HEK293T (cell line): ENCODE measurements around the gene C14orf119.

Experiments used
- CTCF ChIA-PET: fragments of 350-600 bp; formaldehyde crosslinking; extraction: SDS; loops from one replicate; lab custom pipeline; 2021; ENCODE audit warnings: antibody characterized with exemption, inconsistent platforms; lab: Yijun Ruan, JAX
- POLR2A ChIA-PET: fragments of 350-600 bp; formaldehyde crosslinking; extraction: SDS; loops from one replicate; lab custom pipeline; 2020; ENCODE audit warnings: antibody characterized with exemption, inconsistent platforms; lab: Yijun Ruan, JAX
- DNase-seq: peaks from one replicate; pipeline ENCODE4 v3.0.0; 2012; ENCODE audit warnings: mixed read lengths; ENCODE audit errors: extremely low spot score
- ARNT ChIP-seq: fragments of 450-650 bp; IDR thresholded peaks from 2 replicates; pipeline ENCODE4 v1.6.1; 2017; ENCODE audit warnings: mild to moderate bottlenecking
- BHLHE40 ChIP-seq: fragments of 450-650 bp; IDR thresholded peaks from 2 replicates; pipeline ENCODE4 v1.6.1; 2016; ENCODE audit warnings: mild to moderate bottlenecking, moderate library complexity, borderline replicate concordance
- CTBP1 ChIP-seq: fragments of 450-650 bp; IDR thresholded peaks from 2 replicates; pipeline ENCODE4 v1.6.1; 2016; ENCODE audit warnings: borderline replicate concordance
- ELF4 ChIP-seq: fragments of 450-650 bp; IDR thresholded peaks from 2 replicates; pipeline ENCODE4 v1.6.1; 2017; ENCODE audit warnings: antibody characterized with exemption
- FOXA1 ChIP-seq: fragments of 450-650 bp; IDR thresholded peaks from 2 replicates; pipeline ENCODE4 v1.6.1; 2016; ENCODE audit warnings: mild to moderate bottlenecking
- FOXK2 ChIP-seq: fragments of 450-650 bp; IDR thresholded peaks from 2 replicates; pipeline ENCODE4 v1.6.1; 2016; ENCODE audit warnings: mild to moderate bottlenecking
- FOXM1 ChIP-seq: fragments of 450-650 bp; IDR thresholded peaks from 2 replicates; pipeline ENCODE4 v1.6.1; 2017; ENCODE audit warnings: mild to moderate bottlenecking, borderline replicate concordance
- HDGF ChIP-seq: fragments of 450-650 bp; IDR thresholded peaks from 2 replicates; pipeline ENCODE4 v1.6.1; 2017; ENCODE audit warnings: antibody characterized with exemption, borderline replicate concordance
- L3MBTL2 ChIP-seq: fragments of 450-650 bp; conservative IDR thresholded peaks from 2 replicates; pipeline ENCODE4 v1.6.1; 2016; ENCODE audit warnings: mild to moderate bottlenecking
- LEF1 ChIP-seq: fragments of 450-650 bp; IDR thresholded peaks from 2 replicates; pipeline ENCODE4 v1.6.1; 2017; ENCODE audit warnings: mild to moderate bottlenecking, borderline replicate concordance
- NFRKB ChIP-seq: fragments of 450-650 bp; IDR thresholded peaks from 2 replicates; pipeline ENCODE4 v1.6.1; 2016; ENCODE audit warnings: mild to moderate bottlenecking, moderate library complexity
- SP1 ChIP-seq: fragments of 450-650 bp; IDR thresholded peaks from 2 replicates; pipeline ENCODE4 v1.6.1; 2017
- SUZ12 ChIP-seq: fragments of 450-650 bp; IDR thresholded peaks from 2 replicates; pipeline ENCODE4 v1.6.1; 2016; ENCODE audit warnings: mild to moderate bottlenecking
- TARDBP ChIP-seq: fragments of 450-650 bp; IDR thresholded peaks from 2 replicates; pipeline ENCODE4 v1.6.1; 2016
- ZNF384 ChIP-seq: fragments of 450-650 bp; IDR thresholded peaks from 2 replicates; pipeline ENCODE4 v1.6.1; 2016
- TF ChIP-seq, protein P1 (sequence below): fragments of 450-650 bp; IDR thresholded peaks from 2 replicates; pipeline ENCODE4 v1.6.1; 2016

Gene C14orf119, protein sequence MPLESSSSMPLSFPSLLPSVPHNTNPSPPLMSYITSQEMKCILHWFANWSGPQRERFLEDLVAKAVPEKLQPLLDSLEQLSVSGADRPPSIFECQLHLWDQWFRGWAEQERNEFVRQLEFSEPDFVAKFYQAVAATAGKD

DNA sequence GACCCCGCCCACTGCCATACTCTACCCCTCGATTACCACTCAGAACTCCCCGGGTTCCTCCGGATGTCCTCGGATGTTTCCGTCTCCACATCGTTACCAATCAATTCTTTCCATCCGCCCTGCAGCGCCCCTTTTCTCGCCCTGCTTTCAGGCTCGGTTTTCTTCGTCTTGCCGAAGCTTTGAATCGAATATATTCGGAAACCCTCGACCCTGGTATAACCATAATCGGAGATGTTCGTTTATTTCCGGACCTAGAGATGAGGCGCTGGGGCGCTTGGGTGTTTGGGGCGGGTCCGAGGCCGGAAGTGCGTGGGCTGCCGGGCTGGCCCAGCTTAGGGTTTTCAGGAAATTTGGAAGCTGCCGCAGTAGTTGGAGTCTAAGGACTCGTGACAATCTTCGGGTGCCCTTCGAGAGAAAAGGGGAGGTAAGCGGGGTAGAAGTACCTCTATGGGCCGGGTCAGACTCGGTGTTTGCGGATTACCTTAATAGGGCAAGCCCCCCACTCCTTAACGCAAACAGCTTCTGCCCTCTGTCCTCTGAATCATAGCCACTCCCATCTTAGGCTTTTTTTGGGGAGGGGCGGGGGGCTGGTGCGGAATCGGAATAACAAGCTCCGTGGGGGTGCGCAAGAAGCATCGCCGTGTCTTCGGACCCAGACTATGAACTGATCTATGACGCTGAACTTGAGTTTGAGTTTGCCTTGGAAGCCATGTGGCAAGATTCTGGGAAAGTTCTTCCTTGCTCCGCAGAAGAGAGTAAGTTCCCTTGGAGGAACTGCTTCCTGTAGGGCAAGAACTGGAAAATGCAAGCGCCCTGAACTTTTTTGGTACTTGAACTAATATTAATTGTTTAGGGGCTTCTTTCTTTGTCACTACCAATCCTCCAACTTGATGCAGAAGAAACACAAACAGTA, at the start of gene C14orf119:
Gene C14orf119, plus strand, starts transcription at position 310 of the 913 bp plus-strand sequence. CDS start 2,154 bp downstream, outside the sequence.
- peak; percentile 72 for TF ChIP-seq ELF4
- TF ChIP-seq FOXK2: no peak
- TF ChIP-seq SP1: no peak
- DNase-seq: peak; percentile 99
- CTCF ChIA-PET: interaction anchor here (0.6 to 2.6 kb wide), 13 partner anchors 9 to 122 kb away, joined by 3 to 26 read pairs (median 3); no protein-coding TSS in a partner anchor
- POLR2A ChIA-PET: interaction anchor here (0.6 to 3.3 kb wide), 54 partner anchors 9 to 998 kb away, joined by 3 to 71 read pairs (median 4); partner anchors contain the start of genes CDH24, CIROP, HAUS4 and HOMEZ

DNA sequence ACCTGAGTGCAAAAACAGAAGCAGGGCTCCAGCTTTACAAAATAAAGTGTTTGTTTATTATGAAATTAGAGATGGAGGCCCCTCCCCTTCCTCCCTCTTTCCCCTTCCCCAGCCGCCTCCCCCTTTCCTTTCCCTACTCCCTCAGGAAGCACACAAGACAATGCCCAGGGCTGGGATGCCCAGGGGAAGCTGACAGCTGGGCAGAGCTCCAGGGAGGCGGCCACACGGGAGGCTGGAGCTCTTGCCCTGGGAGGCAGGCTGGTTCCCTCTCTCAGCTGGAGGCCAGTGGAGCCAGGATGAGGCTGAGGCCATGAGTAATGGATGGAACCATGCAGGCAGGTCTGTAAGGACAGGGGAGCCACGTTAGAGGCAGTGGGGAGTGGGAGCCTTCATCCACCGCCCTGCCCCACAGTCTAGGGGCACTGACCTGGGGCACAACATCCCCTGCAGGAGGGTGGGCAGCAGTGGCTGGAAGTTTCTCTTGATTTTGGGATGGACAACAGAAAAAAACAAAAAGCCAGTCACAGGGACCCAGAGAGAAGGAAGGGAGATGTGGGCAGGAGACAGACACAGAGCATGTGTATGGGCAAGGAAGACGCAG, 48.2 kb upstream of the C14orf119 start:
- DNase-seq: no peak
- CTCF ChIA-PET: interaction anchor here (0.7 to 1.6 kb wide), 2 partner anchors 11 to 50 kb away, joined by 3 to 6 read pairs; no protein-coding TSS in a partner anchor
- TF ChIP-seq ARNT: no peak
- TF ChIP-seq TARDBP: no peak
- no peak for TF ChIP-seq ZNF384
- no peak for TF ChIP-seq SUZ12
- no peak for TF ChIP-seq FOXM1
- TF ChIP-seq HDGF: no peak
- no peak for TF ChIP-seq LEF1
- TF ChIP-seq, protein P1, sequence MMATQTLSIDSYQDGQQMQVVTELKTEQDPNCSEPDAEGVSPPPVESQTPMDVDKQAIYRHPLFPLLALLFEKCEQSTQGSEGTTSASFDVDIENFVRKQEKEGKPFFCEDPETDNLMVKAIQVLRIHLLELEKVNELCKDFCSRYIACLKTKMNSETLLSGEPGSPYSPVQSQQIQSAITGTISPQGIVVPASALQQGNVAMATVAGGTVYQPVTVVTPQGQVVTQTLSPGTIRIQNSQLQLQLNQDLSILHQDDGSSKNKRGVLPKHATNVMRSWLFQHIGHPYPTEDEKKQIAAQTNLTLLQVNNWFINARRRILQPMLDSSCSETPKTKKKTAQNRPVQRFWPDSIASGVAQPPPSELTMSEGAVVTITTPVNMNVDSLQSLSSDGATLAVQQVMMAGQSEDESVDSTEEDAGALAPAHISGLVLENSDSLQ: no peak
- TF ChIP-seq BHLHE40: no peak
- POLR2A ChIA-PET: interaction anchor here (1.2 kb wide), 1 partner anchor 40 kb away, joined by 5 read pairs; no protein-coding TSS in a partner anchor

DNA sequence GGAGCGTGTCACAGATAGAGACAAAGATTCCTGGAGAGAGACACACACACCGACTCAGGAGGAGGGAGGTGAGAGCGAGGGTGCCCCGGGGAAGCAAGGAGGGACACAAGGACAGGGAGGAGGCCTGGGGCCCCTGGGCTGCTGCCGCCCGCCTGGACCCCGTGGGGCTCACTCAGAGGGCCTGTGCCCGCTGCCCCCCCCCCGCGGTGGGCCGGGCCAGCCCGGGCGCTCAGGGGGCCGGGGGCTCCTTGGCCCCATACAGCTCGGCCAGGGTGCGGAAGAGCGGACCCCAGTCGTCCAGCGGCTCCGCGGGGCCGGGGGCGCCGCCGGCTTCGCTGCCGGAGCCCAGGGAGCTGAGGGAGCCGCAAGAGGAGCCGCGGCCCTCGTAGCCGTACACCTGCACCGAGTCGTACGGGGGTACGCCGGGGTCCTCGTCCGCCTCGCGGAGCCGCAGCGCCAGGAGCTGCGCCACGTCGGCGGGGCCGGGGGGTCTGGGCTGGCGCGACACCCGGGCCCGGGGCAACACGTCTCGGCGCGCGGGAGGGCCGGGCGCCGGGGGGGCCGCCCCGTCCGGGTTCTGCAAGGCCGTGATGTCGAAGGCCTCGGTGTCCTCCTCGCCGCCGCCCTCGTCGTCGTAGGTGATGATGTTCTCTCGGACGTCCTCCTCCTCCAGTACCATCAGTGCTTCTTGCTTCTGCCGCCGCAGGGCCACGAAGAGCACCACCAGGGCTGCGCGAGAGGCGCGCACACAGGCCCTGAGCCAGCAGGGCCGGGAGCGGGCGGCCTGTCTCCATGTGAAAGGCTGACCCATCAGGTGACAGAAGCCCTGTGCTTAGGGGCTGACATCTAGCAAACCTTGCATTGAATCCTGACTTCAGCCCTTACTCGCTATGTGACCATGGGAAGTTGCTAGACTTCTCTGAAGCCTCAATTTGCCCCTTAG, 47.3 kb upstream of the C14orf119 start:
- TF ChIP-seq ZNF384 (no peak), FOXM1 (no peak), TARDBP (no peak), FOXA1 (no peak), SP1 (no peak), BHLHE40 (no peak), LEF1 (no peak), FOXK2 (no peak), HDGF (no peak), ELF4 (no peak), ARNT (no peak), CTBP1 (no peak), L3MBTL2 (no peak)
- TF ChIP-seq, protein P1: no peak
- no peak for DNase-seq
- POLR2A ChIA-PET: interaction anchor here (1.0 kb wide), 1 partner anchor 10 kb away, joined by 4 read pairs; the partner anchor contains the start of gene CDH24
- CTCF ChIA-PET: interaction anchor here (0.7 to 1.6 kb wide), 3 partner anchors 10 to 61 kb away, joined by 3 to 6 read pairs (median 6); no protein-coding TSS in a partner anchor

DNA sequence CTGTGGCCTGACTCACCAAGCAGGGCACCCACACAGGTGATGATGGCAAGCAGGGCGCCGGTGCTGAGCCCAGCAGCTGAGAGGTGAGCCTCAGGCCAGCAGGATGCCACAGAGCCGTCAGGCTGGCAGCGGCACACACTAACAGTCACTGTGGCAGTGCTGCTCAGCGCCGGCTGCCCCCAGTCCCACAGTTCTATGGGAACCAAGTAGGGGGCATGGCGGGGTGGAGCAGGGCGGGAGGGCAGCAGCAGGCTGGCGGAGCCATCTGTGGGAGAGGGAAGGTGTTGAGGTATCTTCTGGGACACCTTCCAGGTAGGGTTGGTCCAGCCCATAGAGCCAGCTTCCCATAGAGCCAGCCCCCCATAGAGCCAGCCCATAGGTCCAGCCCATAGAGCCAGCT, 46.3 kb upstream of the C14orf119 start:
- ChIA-PET POLR2A (interaction anchor here (1.0 kb wide), 1 partner anchor 9 kb away, joined by 4 read pairs; the partner anchor contains the start of gene CDH24), CTCF (interaction anchor here (0.6 to 1.3 kb wide), 3 partner anchors 25 to 62 kb away, joined by 3 to 6 read pairs (median 3); no protein-coding TSS in a partner anchor)
- no peak for TF ChIP-seq CTBP1
- no peak for TF ChIP-seq ELF4
- no peak for TF ChIP-seq SP1
- no peak for TF ChIP-seq ZNF384
- no peak for DNase-seq

DNA sequence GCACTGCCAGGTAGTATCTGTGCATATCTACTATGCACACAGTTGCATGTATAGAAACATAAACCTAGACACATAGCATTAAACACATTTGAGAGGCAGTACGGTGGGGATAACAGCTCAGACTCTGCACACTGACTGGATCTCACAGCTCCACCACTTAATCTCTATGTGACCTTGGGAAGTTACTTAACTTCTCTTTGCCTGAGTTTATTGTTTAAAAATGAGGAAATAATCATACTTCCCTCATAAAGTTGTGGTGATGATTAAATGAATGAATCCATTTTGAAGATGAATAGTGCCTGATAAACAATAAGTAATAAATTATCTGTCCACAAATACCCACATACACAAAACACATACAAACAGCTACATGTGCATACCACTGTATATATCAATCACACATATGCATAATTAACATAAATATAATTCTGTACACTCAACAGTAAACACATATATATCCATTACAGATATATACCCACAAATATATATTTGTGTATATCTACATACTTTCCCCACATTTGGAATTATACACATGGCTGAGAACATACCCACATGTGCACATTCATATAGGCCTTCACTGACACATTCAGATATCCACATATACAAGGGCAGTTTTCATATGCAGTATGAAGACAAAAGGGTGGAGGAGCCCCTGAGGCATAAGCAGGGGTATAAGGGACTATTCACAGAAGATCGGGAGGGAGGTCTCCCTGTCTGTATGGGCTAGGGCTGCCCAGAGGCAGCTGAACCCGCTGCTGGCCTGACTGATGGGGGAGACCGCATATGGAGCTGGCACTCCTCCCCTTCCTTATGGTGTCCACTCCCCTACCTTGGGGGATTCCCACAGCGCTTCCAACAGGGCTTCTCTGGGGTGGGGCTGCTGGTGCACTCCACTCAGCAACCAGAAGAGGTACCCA, 43.9 kb upstream of the C14orf119 start:
- CTCF ChIA-PET: interaction anchor here (2.7 to 9.0 kb wide), 2 partner anchors 57 to 65 kb away, joined by 18 to 133 read pairs; no protein-coding TSS in a partner anchor
- no peak for TF ChIP-seq ARNT
- no peak for TF ChIP-seq NFRKB
- no peak for TF ChIP-seq LEF1
- TF ChIP-seq ELF4: no peak
- no peak for TF ChIP-seq ZNF384
- TF ChIP-seq FOXA1: no peak
- no peak for TF ChIP-seq SP1
- POLR2A ChIA-PET: interaction anchor here (0.8 to 2.6 kb wide), 5 partner anchors 45 to 132 kb away, joined by 3 to 14 read pairs (median 3); partner anchors contain the start of gene RBM23
- no peak for DNase-seq
